ENCODE results near the gene OAF. TPM values are rescaled to one million over a fixed set of nuclear protein-coding genes. Genes with fewer than 3 reads are reported as not detected.

The OAF gene
- total RNA-seq, 2 donors from 2014 or later, result 142 to 152 TPM

- Histone ChIP-seq H3K4me1 (no peaks in the 10 kb centered on the region), H3K36me3 (no peaks in the 10 kb centered on the region), H3K9ac (ENCODE audit: low read depth in 2 of 2, low read length in 2 of 2) (peak overlapping the region in 1 of 2 donors; percentile 60), H3K9me3 (no peaks in the 10 kb centered on the region), H3K4me3 (no peak overlapping the region), H3K27me3 (no peaks in the 10 kb centered on the region), H3K27ac (peak overlapping the region; percentile 4)
- DNase-seq, result peak; percentile 83
- intact Hi-C loops (cut with DNase I), result no loop called here
- TF ChIP-seq, protein P1, sequence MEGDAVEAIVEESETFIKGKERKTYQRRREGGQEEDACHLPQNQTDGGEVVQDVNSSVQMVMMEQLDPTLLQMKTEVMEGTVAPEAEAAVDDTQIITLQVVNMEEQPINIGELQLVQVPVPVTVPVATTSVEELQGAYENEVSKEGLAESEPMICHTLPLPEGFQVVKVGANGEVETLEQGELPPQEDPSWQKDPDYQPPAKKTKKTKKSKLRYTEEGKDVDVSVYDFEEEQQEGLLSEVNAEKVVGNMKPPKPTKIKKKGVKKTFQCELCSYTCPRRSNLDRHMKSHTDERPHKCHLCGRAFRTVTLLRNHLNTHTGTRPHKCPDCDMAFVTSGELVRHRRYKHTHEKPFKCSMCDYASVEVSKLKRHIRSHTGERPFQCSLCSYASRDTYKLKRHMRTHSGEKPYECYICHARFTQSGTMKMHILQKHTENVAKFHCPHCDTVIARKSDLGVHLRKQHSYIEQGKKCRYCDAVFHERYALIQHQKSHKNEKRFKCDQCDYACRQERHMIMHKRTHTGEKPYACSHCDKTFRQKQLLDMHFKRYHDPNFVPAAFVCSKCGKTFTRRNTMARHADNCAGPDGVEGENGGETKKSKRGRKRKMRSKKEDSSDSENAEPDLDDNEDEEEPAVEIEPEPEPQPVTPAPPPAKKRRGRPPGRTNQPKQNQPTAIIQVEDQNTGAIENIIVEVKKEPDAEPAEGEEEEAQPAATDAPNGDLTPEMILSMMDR (IDR thresholded peaks at IDR 0.05), result no peak
These were observed 10.4 kb downstream of the OAF start for GRCh38 chr11:120221115-120221752.

DNA sequence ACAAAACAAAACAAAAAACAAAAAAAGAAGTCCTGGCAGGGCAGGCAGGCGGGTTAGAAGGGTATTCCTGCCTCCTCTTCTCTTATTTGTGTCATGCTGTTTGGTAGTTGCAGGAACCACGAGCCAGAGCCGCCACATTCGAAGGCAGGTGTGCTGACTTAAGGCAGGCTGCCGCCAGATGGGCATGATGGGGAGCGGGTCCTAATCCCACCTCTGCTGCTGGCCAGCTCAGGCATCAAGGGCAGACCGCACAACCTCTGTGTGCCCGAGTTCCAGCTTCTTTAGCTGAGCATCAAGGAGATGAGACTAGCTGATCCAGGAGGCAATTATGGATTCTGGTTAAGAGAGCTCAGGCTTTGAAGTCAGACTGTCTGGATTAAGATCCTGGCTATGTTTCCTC lies 12.1 kb downstream of the OAF start:
- Histone ChIP-seq H3K27me3 (no peaks in the 10 kb centered on the region), H3K4me3 (no peak overlapping the region), H3K4me1 (no peaks in the 10 kb centered on the region), H3K27ac (no peak overlapping the region), H3K9ac (ENCODE audit: low read depth in 2 of 2, low read length in 2 of 2) (no peak overlapping the region), H3K9me3 (no peaks in the 10 kb centered on the region), H3K36me3 (no peaks in the 10 kb centered on the region)
- intact Hi-C loops (cut with DNase I), result no loop called here
- TF ChIP-seq, protein P1 (IDR thresholded peaks at IDR 0.05), result no peak
- no peak for DNase-seq

DNA sequence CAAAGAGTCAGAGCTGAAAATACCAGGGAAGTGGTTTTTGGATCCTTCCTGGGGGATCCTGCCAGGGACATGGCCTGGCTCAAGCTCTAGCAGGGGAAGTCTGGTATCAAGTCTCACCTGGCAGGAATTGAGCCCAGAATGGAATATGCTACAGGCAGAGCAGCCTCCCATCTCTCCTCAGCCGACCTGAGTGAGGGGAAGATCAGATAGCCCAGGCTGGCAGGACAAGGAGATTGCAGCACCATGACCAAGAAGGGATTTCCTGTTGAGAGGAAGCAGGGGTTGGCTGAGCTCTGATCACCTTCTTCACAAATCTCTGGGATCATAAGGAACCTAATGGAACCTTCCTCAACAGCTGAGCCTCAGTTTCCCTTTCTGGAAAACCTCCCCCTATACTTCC lies 13.0 kb downstream of the OAF start:
- H3K36me3 ChIP-seq, result no peaks in the 10 kb centered on the region

GRCh38 chr11:120224361-120224760 lies 13.5 kb downstream of the OAF start:
- H3K4me3 ChIP-seq, result no peak overlapping the region
- no peaks in the 10 kb centered on the region for H3K27me3 ChIP-seq
- peak overlapping the region in 1 of 2 donors; percentile 34 for H3K9ac ChIP-seq (ENCODE audit: low read depth in 2 of 2, low read length in 2 of 2)
- H3K9me3 ChIP-seq, result no peaks in the 10 kb centered on the region
- no peaks in the 10 kb centered on the region for H3K4me1 ChIP-seq
- no peak for DNase-seq
- no peak overlapping the region for H3K27ac ChIP-seq
- no peaks in the 10 kb centered on the region for H3K36me3 ChIP-seq
- TF ChIP-seq, protein P1 (IDR thresholded peaks at IDR 0.05), result no peak
- intact Hi-C loops (cut with DNase I), result no loop called here

More for the DNA sequence above, 13.0 kb downstream of the OAF start:
- H3K4me3 ChIP-seq, result no peak overlapping the region
- no peak overlapping the region for H3K27ac ChIP-seq
- intact Hi-C loops (cut with DNase I), result no loop called here
- no peak overlapping the region for H3K9ac ChIP-seq (ENCODE audit: low read depth in 2 of 2, low read length in 2 of 2)
- DNase-seq, result no peak
- TF ChIP-seq, protein P1 (IDR thresholded peaks at IDR 0.05), result no peak
- H3K27me3 ChIP-seq, result no peaks in the 10 kb centered on the region
- no peaks in the 10 kb centered on the region for H3K9me3 ChIP-seq
- no peaks in the 10 kb centered on the region for H3K4me1 ChIP-seq

DNA sequence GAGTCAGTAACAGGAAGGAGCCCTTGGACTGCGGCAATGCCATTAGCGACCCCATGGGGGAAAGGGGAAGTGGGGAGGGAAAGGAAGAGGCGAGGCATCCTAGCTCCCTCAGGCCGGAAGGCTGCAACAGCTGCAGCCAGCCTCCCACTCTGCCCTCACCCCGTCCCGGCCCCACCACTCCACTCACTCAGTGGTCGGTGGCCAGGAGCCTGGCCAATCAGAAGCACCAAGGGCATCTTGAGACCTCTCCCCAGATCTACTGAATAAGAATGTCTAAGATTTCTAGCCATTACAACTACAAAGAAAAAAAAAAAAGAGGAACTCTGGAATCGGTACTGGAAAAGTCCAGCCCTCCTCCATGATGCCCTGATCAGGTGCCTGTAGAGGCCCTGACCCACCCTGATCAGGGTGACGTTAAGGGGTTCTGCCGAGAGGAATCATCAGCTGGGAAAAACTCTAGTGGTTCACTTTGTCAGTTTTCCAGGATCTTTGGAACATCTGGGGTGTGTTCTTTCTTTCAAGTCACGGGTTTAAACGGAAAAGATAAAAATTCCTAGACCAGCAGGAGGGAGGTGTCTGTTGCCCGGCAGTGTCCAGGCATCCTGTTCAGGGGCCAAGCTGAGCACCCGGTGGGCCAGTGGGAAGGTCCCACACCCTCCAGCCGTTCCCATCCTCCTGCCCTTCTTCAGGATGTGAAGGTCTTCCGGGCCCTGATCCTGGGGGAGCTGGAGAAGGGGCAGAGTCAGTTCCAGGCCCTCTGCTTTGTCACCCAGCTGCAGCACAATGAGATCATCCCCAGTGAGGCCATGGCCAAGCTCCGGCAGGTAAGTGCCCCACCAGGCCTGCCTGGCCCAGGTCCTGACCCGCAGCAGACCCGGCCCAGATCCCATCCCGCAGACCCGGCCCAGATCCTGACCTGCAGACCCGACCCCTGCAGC lies 14.4 kb downstream of the OAF start:
- no peak overlapping the region for H3K9ac ChIP-seq (ENCODE audit: low read depth in 2 of 2, low read length in 2 of 2)
- TF ChIP-seq, protein P1 (IDR thresholded peaks at IDR 0.05), result no peak
- no peaks in the 10 kb centered on the region for H3K9me3 ChIP-seq
- intact Hi-C loops (cut with DNase I), result no loop called here
- no peak overlapping the region for H3K27ac ChIP-seq
- no peak overlapping the region for H3K4me3 ChIP-seq
- H3K27me3 ChIP-seq, result no peaks in the 10 kb centered on the region
- no peaks in the 10 kb centered on the region for H3K36me3 ChIP-seq
- no peak for DNase-seq
- no peaks in the 10 kb centered on the region for H3K4me1 ChIP-seq
